Measurements from ENCODE around the gene GOLPH3.

Gene GOLPH3

GRCh38 chr5:32197032-32197431 is 22.9 kb upstream of the GOLPH3 start:
- no peak for DNase-seq (ENCODE audit: low spot score)
- no peak overlapping the region for H3K4me3 ChIP-seq (ENCODE audit: severe bottlenecking)
- no peak for ATAC-seq (ENCODE audit: low read depth)
- no peaks in the 10 kb centered on the region for H3K27me3 ChIP-seq (ENCODE audit: insufficient read depth, poor library complexity, severe bottlenecking)
- peaks cover 26% of the 10 kb centered on the region for H3K4me1 ChIP-seq (ENCODE audit: insufficient read depth, poor library complexity, severe bottlenecking)
- H3K36me3 ChIP-seq (ENCODE audit: low read depth) = no peaks in the 10 kb centered on the region
- H3K9me3 ChIP-seq (ENCODE audit: severe bottlenecking) = no peaks in the 10 kb centered on the region
- no peak overlapping the region for H3K27ac ChIP-seq (ENCODE audit: poor library complexity, severe bottlenecking)
- TF ChIP-seq CTCF (IDR thresholded peaks at IDR 0.05; ENCODE audit: poor library complexity, severe bottlenecking) = no peak

DNA sequence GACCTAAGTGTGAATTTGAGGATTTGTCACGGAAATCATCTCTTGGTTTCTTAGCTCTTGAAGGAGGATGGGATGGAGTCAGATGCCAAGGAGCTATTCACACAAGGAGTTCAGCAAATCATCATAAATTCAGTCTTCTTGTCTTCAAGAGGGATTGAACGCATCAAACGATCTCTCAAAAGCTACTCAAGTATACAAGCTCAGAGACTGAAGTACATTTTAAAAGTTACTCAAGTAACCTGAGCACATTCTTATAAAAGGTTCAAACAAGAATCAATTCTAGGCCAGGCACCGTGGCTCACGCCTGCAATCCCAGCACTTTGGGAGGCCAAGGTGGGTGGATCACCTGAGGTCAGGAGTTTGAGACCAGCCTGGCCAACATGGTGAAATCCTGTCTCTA is 21.1 kb upstream of the GOLPH3 start:
- ATAC-seq (ENCODE audit: low read depth) (no peak), DNase-seq (ENCODE audit: low spot score) (no peak)
- Histone ChIP-seq H3K36me3 (ENCODE audit: low read depth) (no peaks in the 10 kb centered on the region), H3K27me3 (ENCODE audit: insufficient read depth, poor library complexity, severe bottlenecking) (no peaks in the 10 kb centered on the region), H3K4me3 (ENCODE audit: severe bottlenecking) (no peak overlapping the region), H3K9me3 (ENCODE audit: severe bottlenecking) (no peaks in the 10 kb centered on the region), H3K4me1 (ENCODE audit: insufficient read depth, poor library complexity, severe bottlenecking) (peaks cover 18% of the 10 kb centered on the region), H3K27ac (ENCODE audit: poor library complexity, severe bottlenecking) (no peak overlapping the region)
- TF ChIP-seq CTCF (IDR thresholded peaks at IDR 0.05; ENCODE audit: poor library complexity, severe bottlenecking) = no peak

GRCh38 chr5:32193591-32193990 is 19.5 kb upstream of the GOLPH3 start:
- H3K36me3 ChIP-seq (ENCODE audit: low read depth) = no peaks in the 10 kb centered on the region
- no peak overlapping the region for H3K27ac ChIP-seq (ENCODE audit: poor library complexity, severe bottlenecking)
- H3K4me1 ChIP-seq (ENCODE audit: insufficient read depth, poor library complexity, severe bottlenecking) = peaks cover 11% of the 10 kb centered on the region
- peak; percentile 84 for ATAC-seq (ENCODE audit: low read depth)
- H3K4me3 ChIP-seq (ENCODE audit: severe bottlenecking) = no peak overlapping the region
- H3K27me3 ChIP-seq (ENCODE audit: insufficient read depth, poor library complexity, severe bottlenecking) = no peaks in the 10 kb centered on the region
- peak; percentile 69 for DNase-seq (ENCODE audit: low spot score)
- no peaks in the 10 kb centered on the region for H3K9me3 ChIP-seq (ENCODE audit: severe bottlenecking)
- no peak for TF ChIP-seq CTCF (IDR thresholded peaks at IDR 0.05; ENCODE audit: poor library complexity, severe bottlenecking)

- TF ChIP-seq CTCF (IDR thresholded peaks at IDR 0.05; ENCODE audit: poor library complexity, severe bottlenecking) = no peak
- Histone ChIP-seq H3K4me3 (ENCODE audit: severe bottlenecking) (no peak overlapping the region), H3K4me1 (ENCODE audit: insufficient read depth, poor library complexity, severe bottlenecking) (peaks cover 11% of the 10 kb centered on the region), H3K36me3 (ENCODE audit: low read depth) (no peaks in the 10 kb centered on the region), H3K9me3 (ENCODE audit: severe bottlenecking) (peaks cover 7% of the 10 kb centered on the region), H3K27ac (ENCODE audit: poor library complexity, severe bottlenecking) (no peak overlapping the region), H3K27me3 (ENCODE audit: insufficient read depth, poor library complexity, severe bottlenecking) (no peaks in the 10 kb centered on the region)
- ATAC-seq (ENCODE audit: low read depth) (no peak), DNase-seq (ENCODE audit: low spot score) (no peak)
These were observed 16.0 kb upstream of the GOLPH3 start for GRCh38 chr5:32190095-32190494.

DNA sequence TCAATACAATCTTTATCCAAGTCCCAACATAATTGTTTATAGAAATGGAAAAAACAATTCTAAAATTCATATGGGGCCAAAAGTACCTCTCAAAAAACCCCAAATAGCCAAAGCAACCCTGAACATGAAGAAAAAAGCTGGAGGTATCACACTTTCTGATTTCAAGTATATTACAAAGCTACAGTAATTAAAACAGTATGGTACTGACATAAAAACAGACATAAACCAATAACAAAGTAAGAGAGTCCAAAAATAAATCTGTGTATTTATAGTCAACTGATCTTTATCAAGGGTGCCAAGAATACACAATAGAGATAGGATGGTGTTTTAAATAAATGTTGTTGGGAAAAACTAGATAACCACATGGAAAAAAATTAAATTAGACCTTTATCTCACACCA is 13.6 kb upstream of the GOLPH3 start:
- ATAC-seq (ENCODE audit: low read depth) (no peak), DNase-seq (ENCODE audit: low spot score) (no peak)
- H3K27me3 ChIP-seq (ENCODE audit: insufficient read depth, poor library complexity, severe bottlenecking) = no peaks in the 10 kb centered on the region
- H3K4me3 ChIP-seq (ENCODE audit: severe bottlenecking) = no peak overlapping the region
- no peak overlapping the region for H3K27ac ChIP-seq (ENCODE audit: poor library complexity, severe bottlenecking)
- no peaks in the 10 kb centered on the region for H3K4me1 ChIP-seq (ENCODE audit: insufficient read depth, poor library complexity, severe bottlenecking)
- TF ChIP-seq CTCF (IDR thresholded peaks at IDR 0.05; ENCODE audit: poor library complexity, severe bottlenecking) = no peak
- H3K9me3 ChIP-seq (ENCODE audit: severe bottlenecking) = peaks cover 7% of the 10 kb centered on the region
- H3K36me3 ChIP-seq (ENCODE audit: low read depth) = no peaks in the 10 kb centered on the region
